K562 (cell line): Measurements from ENCODE around the gene MCF2. TPM values are rescaled to one million over a fixed set of nuclear protein-coding genes. Genes with fewer than 3 reads are reported as not detected.

Experiments used
- ATAC-seq: fragments of 200-7000 bp; cut with Tn5 transposase; 3 replicates; pipeline ENCODE4 v1.9.1; 2020; ENCODE audit warnings: moderate library complexity
- BruUV-seq: library from RNA; stranded (reverse); fragments of 400-500 nt; replicated peaks from 2 replicates; lab custom pipeline; 2021; lab: Mats Ljungman, UMichigan
- CTCF ChIA-PET: fragments of 300-600 bp; formaldehyde crosslinking; extraction: SDS; loops from one replicate; lab custom pipeline; 2021; ENCODE audit warnings: low intra/inter-chr PET ratio; lab: Yijun Ruan, JAX
- POLR2A ChIA-PET: fragments of 300-600, 350-650 bp; sonication (Branson Sonifier 250); formaldehyde crosslinking; extraction: SDS; loops from one replicate; lab custom pipeline; 2021; ENCODE audit warnings: antibody characterized with exemption, inconsistent platforms; lab: Yijun Ruan, JAX
- DNase-seq, 4 experiments: peaks; one replicate each; pipeline versions ENCODE4 v3.0.0 to v3.0.0-alpha.2; 2011 to 2018; ENCODE audit warnings: low spot score in 3 of 4, mixed read lengths in 3 of 4; ENCODE audit errors: extremely low read depth in 1 of 4
- FAIRE-seq: peaks from 2 replicates; lab custom pipeline; 2011; peaks lifted over from hg19 to GRCh38; lab: Jason Lieb, UNC
- H2AFZ ChIP-seq: 2 replicates; pipeline ENCODE4 v1.6.0; 2011; ENCODE audit warnings: low read depth, low read length, control low read depth, inconsistent platforms
- H3K27ac ChIP-seq: fragments of 200-600 bp; 3 replicates; pipeline ENCODE4 v1.8.0; 2011; ENCODE audit warnings: low read depth, mild to moderate bottlenecking, control low read depth, inconsistent platforms, low read length, moderate library complexity, mixed read lengths; ENCODE audit errors: extremely low read depth
- H3K27me3 ChIP-seq, 2 experiments: fragments of 300-600 bp in 1 of 2; 2 replicates in 1 of 2; 3 replicates in 1 of 2; pipeline versions ENCODE4 v1.6.0 to v1.8.0; 2011; ENCODE audit warnings: inconsistent platforms in 2 of 2, low read length in 2 of 2, mild to moderate bottlenecking in 1 of 2, mixed read lengths in 1 of 2, moderate library complexity in 1 of 2; ENCODE audit not compliant: control insufficient read depth in 2 of 2, insufficient read depth in 2 of 2
- H3K36me3 ChIP-seq: fragments of 300-600 bp; 3 replicates; pipeline ENCODE4 v1.8.0; 2011; ENCODE audit warnings: mild to moderate bottlenecking, low read length, inconsistent platforms; ENCODE audit not compliant: control insufficient read depth, insufficient read depth
- H3K4me1 ChIP-seq, 2 experiments: fragments of 200-600 bp in 1 of 2; replicated peaks in 1 of 2; 2 replicates in 1 of 2; 3 replicates in 1 of 2; pipeline versions ENCODE4 v1.5.1 to v1.8.0; 2011; ENCODE audit warnings: inconsistent platforms in 2 of 2, low read length in 2 of 2, mild to moderate bottlenecking in 1 of 2, mixed read lengths in 1 of 2, moderate library complexity in 1 of 2; ENCODE audit not compliant: control insufficient read depth in 2 of 2, insufficient read depth in 2 of 2
- H3K4me2 ChIP-seq: 2 replicates; pipeline ENCODE4 v1.6.1; 2011; ENCODE audit warnings: low read length, control low read depth, inconsistent platforms, mixed read lengths; ENCODE audit not compliant: insufficient read depth
- H3K4me3 ChIP-seq: fragments of 200-600 bp; sonication (generic), shearing (Covaris generic); 2 replicates; pipeline ENCODE4 v1.5.1; 2016; ENCODE audit warnings: control low read depth, inconsistent platforms
- H3K79me2 ChIP-seq: fragments of 200-600 bp; 3 replicates; pipeline ENCODE4 v1.8.0; 2011; ENCODE audit warnings: low read length, inconsistent platforms; ENCODE audit not compliant: control insufficient read depth, insufficient read depth
- H3K9ac ChIP-seq, 2 experiments: 2 replicates each; pipeline versions ENCODE4 v1.6.0 to v1.6.1; 2011; ENCODE audit warnings: low read depth in 2 of 2, low read length in 2 of 2, control low read depth in 1 of 2, inconsistent platforms in 1 of 2, mild to moderate bottlenecking in 1 of 2, mixed read lengths in 1 of 2; ENCODE audit not compliant: insufficient read depth in 1 of 2
- H3K9me1 ChIP-seq: one replicate; pipeline ENCODE4 v1.6.0; 2011; ENCODE audit warnings: inconsistent platforms, mild to moderate bottlenecking, low read length, moderate library complexity; ENCODE audit not compliant: control insufficient read depth, insufficient read depth
- H3K9me3 ChIP-seq: replicated peaks from 2 replicates; pipeline ENCODE4 v1.5.1; 2011; ENCODE audit warnings: low read depth, low read length, inconsistent platforms; ENCODE audit not compliant: control insufficient read depth, insufficient read depth
- H4K20me1 ChIP-seq: replicated peaks from 2 replicates; pipeline ENCODE4 v1.6.1; 2011; ENCODE audit warnings: low read length, inconsistent platforms, mixed read lengths; ENCODE audit not compliant: control insufficient read depth, insufficient read depth
- HDAC8 ChIP-seq: fragments of 450-650 bp; IDR thresholded peaks from 2 replicates; pipeline ENCODE4 v1.6.1; 2016; ENCODE audit warnings: mild to moderate bottlenecking, missing genetic modification characterization, moderate library complexity, missing compliant biosample characterization
- HDGF ChIP-seq: fragments of 450-650 bp; IDR thresholded peaks from 2 replicates; pipeline ENCODE4 v1.6.1; 2016
- HMG20A ChIP-seq: fragments of 450-650 bp; formaldehyde crosslinking; conservative IDR thresholded peaks from 2 replicates; pipeline ENCODE4 v1.4.0; 2020; ENCODE audit warnings: mild to moderate bottlenecking, mixed read lengths
- MAFF ChIP-seq: IDR thresholded peaks from 2 replicates; pipeline ENCODE4 v1.6.1; 2012; ENCODE audit warnings: low read length, improper control_type of control experiment
- PRMT5 ChIP-seq: sonication (generic); formaldehyde crosslinking; IDR thresholded peaks from 2 replicates; pipeline ENCODE4 v1.5.0; 2020; ENCODE audit warnings: missing genetic modification reagents
- RBM25 ChIP-seq: fragments of 200-400 bp; formaldehyde crosslinking; IDR thresholded peaks from 2 replicates; pipeline ENCODE4 v1.6.1; 2018; ENCODE audit warnings: low read length, low read depth, moderate library complexity; ENCODE audit not compliant: severe bottlenecking
- RHOXF2B ChIP-seq: fragments of 250-450 bp; sonication (Bioruptor Pico); conservative IDR thresholded peaks from 2 replicates; pipeline ENCODE4 v1.5.1; 2021
- SOX6 ChIP-seq: fragments of 450-650 bp; IDR thresholded peaks from 2 replicates; pipeline ENCODE4 v1.6.1; 2014; ENCODE audit warnings: mild to moderate bottlenecking
- TBP ChIP-seq: optimal IDR thresholded peaks from 2 replicates; pipeline ENCODE3; 2011; ENCODE audit warnings: low read depth, low read length, improper control_type of control experiment
- TEAD1 ChIP-seq, 2 experiments: fragments of 450-650 bp in 1 of 2; sonication (generic) in 1 of 2; formaldehyde crosslinking; IDR thresholded peaks; 2 replicates each; pipeline versions ENCODE4 v1.4.0 to v1.8.0; 2020 to 2022; ENCODE audit warnings: mild to moderate bottlenecking in 2 of 2, missing genetic modification reagents in 1 of 2
- THRAP3 ChIP-seq: fragments of 450-650 bp; IDR thresholded peaks from 2 replicates; pipeline ENCODE4 v1.6.1; 2016; ENCODE audit warnings: mild to moderate bottlenecking, inconsistent platforms, borderline replicate concordance
- ZNF408 ChIP-seq: fragments of 250-450 bp; sonication (Bioruptor Pico); IDR thresholded peaks from 2 replicates; pipeline ENCODE4 v1.4.0; 2020; ENCODE audit warnings: low read depth, mild to moderate bottlenecking, moderate library complexity
- ZNF717 ChIP-seq: fragments of 250-450 bp; sonication (Bioruptor Pico); IDR thresholded peaks from 2 replicates; pipeline ENCODE4 v1.5.0; 2021
- WGBS: fragments of 100-300 bp; shearing (Covaris generic); methylation state at CpG from one replicate; pipeline ENCODE4 v1.1.6; 2016; ENCODE audit warnings: low coverage, mixed read lengths; ENCODE audit not compliant: insufficient coverage; ENCODE audit errors: missing lambda C conversion rate; 5-methylcytosine and 5-hydroxymethylcytosine counted together
- in situ Hi-C: fragments of 300-500 bp; cut with MboI; formaldehyde crosslinking; loops from 4 replicates; pipeline ENCODE4 v1.15.0; 2018; ENCODE audit warnings: inconsistent platforms, mixed read lengths
- intact Hi-C: fragments of 100-400 bp; cut with micrococcal nuclease; formaldehyde crosslinking; loops from 2 replicates; pipeline ENCODE4 v1.14.2; 2022
- polyA plus RNA-seq, 8 experiments: library from polyadenylated mRNA; depleted of rRNA in 4 of 8; stranded (reverse) in 5 of 8; unstranded in 3 of 8; fragments of >200 nt; fragmentation: Nextera tagmentation in 2 of 8; fragmentation: Illumina TruSeq in 1 of 8; extraction: Ambion mirVana in 2 of 8; extraction: Trizol in 1 of 8; gene quantifications; 2 replicates each; pipeline versions ENCODE4 v1.2.1 to v1.2.3, GENCODE V29; 2011 to 2014; ENCODE audit warnings: inconsistent platforms in 1 of 8, missing spikeins in 1 of 8
- total RNA-seq, 7 experiments: library from RNA; depleted of rRNA in 6 of 7; stranded (reverse); fragments of >200 nt in 6 of 7; fragmentation: Illumina TruSeq in 2 of 7; extraction: Trizol in 2 of 7; gene quantifications; 2 replicates each; pipeline versions ENCODE4 v1.2.1 to v1.2.3, GENCODE V29; 2011 to 2021; ENCODE audit warnings: low replicate concordance in 1 of 7
- TF ChIP-seq, protein P1 (sequence below): fragments of 450-650 bp; IDR thresholded peaks from 2 replicates; pipeline ENCODE4 v1.6.1; 2016; ENCODE audit warnings: low read depth

MCF2 gene
- total and polyA plus RNA-seq, 9 of the 15 experiments (the other 6 are each of a cell fraction or from before 2014, with no cell fraction given), result 0.03 to 0.78 (median 0.08) TPM; not detected in 3

GRCh38 chrX:139739138-139739537 lies 31.2 kb upstream of the MCF2 start:
- POLR2A ChIA-PET, result no interaction called here
- TF ChIP-seq RBM25 (no peak), HDAC8 (tag) (no peak), ZNF408 (CRISPR knock-in tag) (no peak), HDGF (no peak), SOX6 (no peak), PRMT5 (no peak), MAFF (no peak), TBP (no peak), HMG20A (CRISPR knock-in tag) (no peak), ZNF717 (no peak), THRAP3 (no peak), TEAD1 (CRISPR knock-in tag; IDR thresholded peaks at IDR 0.05) (no peak), RHOXF2B (CRISPR knock-in tag) (no peak)
- TF ChIP-seq, protein P1, sequence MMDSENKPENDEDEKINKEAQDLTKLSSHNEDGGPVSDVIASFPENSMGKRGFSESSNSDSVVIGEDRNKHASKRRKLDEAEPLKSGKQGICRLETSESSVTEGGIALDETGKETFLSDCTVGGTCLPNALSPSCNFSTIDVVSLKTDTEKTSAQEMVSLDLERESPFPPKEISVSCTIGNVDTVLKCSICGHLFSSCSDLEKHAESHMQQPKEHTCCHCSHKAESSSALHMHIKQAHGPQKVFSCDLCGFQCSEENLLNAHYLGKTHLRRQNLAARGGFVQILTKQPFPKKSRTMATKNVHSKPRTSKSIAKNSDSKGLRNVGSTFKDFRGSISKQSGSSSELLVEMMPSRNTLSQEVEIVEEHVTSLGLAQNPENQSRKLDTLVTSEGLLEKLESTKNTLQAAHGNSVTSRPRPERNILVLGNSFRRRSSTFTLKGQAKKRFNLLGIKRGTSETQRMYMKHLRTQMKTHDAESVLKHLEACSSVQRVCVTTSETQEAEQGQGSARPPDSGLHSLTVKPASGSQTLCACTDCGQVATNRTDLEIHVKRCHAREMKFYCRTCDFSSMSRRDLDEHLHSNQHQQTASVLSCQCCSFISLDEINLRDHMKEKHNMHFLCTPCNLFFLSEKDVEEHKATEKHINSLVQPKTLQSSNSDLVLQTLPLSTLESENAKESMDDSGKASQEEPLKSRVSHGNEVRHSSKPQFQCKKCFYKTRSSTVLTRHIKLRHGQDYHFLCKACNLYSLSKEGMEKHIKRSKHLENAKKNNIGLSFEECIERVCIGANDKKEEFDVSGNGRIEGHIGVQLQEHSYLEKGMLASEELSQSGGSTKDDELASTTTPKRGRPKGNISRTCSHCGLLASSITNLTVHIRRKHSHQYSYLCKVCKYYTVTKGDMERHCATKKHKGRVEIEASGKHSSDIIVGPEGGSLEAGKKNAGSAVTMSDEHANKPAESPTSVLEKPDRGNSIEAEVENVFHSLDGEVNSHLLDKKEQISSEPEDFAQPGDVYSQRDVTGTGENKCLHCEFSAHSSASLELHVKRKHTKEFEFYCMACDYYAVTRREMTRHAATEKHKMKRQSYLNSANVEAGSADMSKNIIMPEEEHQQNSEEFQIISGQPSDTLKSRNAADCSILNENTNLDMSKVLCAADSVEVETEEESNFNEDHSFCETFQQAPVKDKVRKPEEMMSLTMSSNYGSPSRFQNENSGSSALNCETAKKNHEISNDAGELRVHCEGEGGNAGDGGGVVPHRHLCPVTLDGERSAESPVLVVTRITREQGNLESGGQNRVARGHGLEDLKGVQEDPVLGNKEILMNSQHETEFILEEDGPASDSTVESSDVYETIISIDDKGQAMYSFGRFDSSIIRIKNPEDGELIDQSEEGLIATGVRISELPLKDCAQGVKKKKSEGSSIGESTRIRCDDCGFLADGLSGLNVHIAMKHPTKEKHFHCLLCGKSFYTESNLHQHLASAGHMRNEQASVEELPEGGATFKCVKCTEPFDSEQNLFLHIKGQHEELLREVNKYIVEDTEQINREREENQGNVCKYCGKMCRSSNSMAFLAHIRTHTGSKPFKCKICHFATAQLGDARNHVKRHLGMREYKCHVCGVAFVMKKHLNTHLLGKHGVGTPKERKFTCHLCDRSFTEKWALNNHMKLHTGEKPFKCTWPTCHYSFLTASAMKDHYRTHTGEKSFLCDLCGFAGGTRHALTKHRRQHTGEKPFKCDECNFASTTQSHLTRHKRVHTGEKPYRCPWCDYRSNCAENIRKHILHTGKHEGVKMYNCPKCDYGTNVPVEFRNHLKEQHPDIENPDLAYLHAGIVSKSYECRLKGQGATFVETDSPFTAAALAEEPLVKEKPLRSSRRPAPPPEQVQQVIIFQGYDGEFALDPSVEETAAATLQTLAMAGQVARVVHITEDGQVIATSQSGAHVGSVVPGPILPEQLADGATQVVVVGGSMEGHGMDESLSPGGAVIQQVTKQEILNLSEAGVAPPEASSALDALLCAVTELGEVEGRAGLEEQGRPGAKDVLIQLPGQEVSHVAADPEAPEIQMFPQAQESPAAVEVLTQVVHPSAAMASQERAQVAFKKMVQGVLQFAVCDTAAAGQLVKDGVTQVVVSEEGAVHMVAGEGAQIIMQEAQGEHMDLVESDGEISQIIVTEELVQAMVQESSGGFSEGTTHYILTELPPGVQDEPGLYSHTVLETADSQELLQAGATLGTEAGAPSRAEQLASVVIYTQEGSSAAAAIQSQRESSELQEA, result no peak
- TF ChIP-seq, all 486 proteins: peak for 0
- WGBS, result 100% methylated on average over 2 of the region's 2 CpGs
- Histone ChIP-seq H4K20me1 (no peaks in the 10 kb centered on the region), H3K4me2 (no peak overlapping the region), H3K27me3 (no peaks in the 10 kb centered on the region), H3K9ac (no peak overlapping the region), H3K9me3 (no peaks in the 10 kb centered on the region), H3K79me2 (no peaks in the 10 kb centered on the region), H3K4me3 (no peak overlapping the region), H3K9me1 (no peaks in the 10 kb centered on the region), H3K4me1 (no peaks in the 10 kb centered on the region), H3K27ac (no peak overlapping the region), H2AFZ (no peak overlapping the region), H3K36me3 (peaks cover 12% of the 10 kb centered on the region)
- CTCF ChIA-PET, result no interaction called here
- no peak for ATAC-seq
- no peak for FAIRE-seq
- no peak for DNase-seq
- intact Hi-C loops, result no loop called here
- in situ Hi-C loops, result no loop called here
- no TSS peak for BruUV-seq
